ENCODE data around the gene ARPP19.
"Not testable (repeated sequence)": the region's sequence is repeated elsewhere in the genome, so short reads cannot be mapped to it uniquely, and the experiment has no call there.

Gene ARPP19

DNA sequence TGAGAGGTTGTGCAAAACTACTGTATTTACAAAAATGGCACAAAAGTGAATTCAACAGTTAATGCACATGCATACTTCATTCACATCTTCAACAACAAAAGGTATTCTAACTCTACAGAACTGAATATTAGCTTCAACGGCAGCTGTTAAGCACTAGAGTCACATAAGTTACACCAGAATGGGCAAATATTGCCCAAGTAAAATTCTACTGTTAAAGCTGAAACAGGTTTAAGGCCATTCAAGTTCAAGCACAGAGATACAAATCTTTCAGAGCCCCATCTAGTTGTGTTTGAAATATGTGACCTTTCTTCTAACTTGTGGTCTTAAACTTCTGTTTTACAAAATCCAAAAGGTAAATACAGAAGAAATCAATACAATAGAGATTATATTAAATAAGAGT, 17.6 kb downstream of the ARPP19 start:
- ATAC-seq, result not testable (repeated sequence)

DNA sequence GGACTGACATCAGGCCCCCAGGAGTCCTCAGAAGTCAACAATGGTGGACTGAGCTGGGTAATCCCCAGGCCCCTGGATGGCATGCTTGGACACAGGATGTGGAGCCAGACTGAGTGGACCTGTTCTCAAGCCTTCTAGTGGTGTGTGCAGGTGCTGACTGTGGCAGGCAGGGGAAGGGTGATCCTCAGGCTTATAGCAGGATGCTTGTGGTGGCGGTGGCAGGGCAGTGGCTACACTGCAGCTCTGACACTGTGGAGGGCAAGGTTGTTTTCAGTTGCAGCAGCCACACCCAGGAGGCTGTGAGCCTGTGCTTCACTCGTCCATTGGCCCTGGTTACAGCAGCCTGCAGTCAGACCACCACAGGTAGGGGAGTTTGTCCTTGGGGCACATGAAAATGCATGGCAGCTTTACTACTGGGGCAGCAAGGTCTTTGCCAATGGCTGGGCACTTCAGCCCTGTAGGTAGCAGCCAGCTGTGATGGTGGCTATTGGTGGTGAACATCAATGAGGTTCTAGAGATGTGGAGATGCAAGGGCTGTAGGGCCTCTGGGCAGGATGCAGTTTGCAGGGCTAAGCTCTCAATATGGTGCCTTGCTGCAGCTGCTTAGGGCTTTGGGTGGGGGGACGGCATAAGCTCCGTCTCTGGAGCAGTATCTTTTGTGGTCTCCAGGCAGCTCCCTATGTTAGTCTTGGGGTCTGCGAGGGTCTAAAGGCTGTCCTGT, 22.6 kb downstream of the ARPP19 start:
- no peak for ATAC-seq

DNA sequence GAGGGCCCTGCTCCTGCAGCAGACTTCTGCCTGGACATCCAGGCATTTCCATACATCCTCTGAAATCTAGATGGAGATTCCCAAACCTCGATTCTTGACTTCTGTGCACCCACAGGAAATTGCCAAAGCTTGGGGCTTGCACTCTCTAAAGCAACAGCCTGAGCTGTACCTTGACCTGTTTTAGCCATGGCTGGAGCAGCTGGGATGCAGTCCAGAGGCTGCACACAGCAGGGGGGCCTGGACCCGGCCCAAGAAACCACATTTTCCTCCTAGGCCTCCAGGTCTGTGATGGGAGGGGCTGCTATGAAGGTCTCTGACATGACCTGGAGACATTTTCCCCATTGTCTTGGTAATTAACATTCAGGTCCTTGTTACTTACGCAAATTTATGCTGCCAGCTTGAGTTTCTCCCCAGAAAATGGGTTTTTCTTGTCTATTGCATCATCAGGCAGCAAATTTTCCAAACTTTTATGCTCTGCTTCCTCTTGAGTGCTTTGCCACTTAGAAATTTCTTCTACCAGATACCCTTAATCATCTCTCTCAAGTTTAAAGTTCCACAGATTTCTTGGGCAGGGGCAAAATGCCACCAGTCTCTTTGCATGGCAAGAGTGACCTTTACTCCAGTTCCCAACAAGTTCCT, 28.3 kb downstream of the ARPP19 start:
- no peak for ATAC-seq

DNA sequence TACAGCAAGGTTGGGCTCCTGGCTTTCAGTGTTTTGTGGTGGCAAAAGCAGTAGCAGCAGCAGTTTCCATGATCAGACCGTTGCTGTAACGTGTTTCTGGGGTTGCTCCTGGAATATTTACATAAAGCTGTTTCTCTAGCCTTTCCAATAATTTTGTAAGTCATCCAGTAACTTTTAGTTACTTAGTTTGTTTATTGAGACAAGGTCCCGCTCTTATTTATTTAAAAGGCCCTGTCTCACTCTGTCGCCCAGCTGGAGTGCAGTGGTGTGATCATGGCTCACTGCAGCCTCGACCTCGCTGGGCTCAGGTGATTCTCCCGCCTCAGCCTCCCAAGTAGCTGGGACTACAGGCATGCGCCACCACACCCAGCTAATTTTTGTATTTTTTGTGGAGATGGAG, 31.4 kb downstream of the ARPP19 start:
- ATAC-seq, result no peak

DNA sequence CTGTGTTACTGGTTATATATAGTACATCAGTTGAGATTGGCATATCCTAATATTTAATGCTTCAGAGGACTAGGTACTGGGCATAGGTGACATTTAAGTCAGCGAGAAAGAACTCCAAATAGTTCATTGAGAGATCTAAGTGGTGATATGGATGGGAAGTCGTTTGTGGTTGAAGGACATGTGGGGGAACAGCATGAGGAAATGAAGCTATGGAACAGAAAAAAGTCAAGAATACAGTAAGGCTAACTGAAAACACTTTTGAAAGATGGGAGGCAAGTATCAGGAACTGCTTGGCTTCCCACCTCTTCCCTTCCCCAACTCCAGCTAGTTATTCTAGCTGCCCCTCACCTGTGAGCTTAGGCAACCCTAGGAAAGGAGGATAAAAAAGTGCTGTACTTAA, 36.4 kb downstream of the ARPP19 start:
- ATAC-seq, result no peak

DNA sequence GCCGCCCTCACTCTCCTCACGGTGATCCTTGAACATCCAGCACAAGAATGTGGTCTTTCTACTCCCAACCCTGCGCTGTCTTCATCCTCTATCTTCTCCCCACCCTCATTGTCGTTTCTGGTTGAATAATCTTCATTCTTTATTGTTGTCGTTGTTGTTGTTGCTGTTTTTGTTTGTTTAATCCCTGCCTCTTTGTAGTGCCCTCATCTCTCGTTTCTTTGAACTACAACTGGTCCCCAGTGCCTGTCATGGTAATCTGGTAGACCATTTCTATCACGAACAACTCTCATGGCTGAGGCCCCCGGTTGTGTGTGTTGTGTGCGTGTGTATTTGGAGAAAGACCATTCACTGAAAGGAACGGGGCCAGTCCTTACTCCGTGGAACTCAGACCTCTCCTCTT, 38.9 kb downstream of the ARPP19 start:
- ATAC-seq, result no peak

DNA sequence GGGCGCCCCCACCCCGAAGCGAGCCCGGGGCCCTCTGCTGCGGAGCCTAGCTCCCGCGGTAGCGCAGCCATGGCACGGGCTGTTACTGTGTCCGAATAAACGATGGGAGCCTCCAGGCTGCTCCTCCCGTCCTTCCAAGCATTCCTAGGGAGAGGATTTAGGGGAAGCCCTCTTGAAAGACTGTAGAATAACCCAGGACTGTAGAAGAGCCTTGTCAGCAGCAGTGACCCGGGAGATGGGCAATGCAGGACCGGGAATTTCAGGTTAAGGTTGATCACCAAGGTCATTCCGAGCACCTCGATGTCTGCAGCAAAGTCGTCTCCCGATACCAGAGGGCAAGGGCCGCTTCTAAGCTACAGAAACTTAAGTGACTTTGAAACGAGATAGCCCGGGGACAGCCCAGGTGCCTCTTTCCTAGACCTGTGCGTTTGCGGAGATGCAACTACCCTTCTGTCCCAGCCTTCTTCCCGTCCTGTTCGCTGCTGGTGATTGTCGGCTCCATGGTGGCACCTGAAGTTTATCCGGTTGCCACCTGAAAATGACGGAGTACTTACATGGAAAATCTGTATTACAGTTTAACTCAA, 39.4 kb downstream of the ARPP19 start:
- ATAC-seq, result no peak

DNA sequence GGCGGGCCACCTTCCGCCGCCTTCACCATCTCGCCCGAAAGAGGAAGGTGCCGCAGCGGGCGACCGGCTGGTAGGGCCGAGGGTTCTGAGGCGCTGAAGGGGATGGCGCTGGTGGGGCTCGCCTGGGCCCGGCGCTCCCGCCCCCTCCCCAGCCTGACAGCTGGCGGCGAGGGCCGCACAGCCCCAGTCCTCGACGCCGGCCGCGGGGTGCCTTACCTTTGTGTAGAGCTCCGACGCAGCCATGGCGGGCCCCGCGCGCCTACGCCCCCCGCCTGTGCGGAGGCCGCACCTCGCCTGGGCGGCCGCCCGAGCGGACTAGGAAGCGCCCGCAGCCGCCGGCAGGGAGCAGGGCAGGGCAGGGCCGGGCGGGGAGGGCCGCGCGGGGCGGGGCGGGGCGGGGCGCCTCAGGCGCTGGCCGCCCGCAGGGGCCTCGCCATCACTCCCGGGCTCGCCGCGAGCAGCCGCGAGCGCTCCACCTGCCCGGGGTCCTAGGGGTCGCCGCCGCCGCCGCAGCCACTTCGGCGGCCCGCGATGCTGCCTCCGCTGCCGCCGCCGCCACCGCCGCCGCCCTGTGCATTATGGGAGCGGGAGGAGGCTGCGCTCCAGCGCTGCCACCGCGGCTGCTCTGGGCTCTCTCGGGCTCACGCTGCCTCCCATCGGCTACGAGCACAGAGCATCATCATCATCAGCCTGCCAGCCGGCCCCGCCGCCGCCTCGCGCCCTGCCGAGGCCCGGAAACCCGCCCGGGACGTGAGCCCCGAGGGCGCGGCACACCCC, 40.1 kb downstream of the ARPP19 start, which contains the start of gene MYO5A:
TSS of gene MYO5A (minus strand) at position 317 of the 777 bp plus-strand sequence. CDS start at position 243, 74 bp downstream.
- peak; percentile 89 to 90 for ATAC-seq

DNA sequence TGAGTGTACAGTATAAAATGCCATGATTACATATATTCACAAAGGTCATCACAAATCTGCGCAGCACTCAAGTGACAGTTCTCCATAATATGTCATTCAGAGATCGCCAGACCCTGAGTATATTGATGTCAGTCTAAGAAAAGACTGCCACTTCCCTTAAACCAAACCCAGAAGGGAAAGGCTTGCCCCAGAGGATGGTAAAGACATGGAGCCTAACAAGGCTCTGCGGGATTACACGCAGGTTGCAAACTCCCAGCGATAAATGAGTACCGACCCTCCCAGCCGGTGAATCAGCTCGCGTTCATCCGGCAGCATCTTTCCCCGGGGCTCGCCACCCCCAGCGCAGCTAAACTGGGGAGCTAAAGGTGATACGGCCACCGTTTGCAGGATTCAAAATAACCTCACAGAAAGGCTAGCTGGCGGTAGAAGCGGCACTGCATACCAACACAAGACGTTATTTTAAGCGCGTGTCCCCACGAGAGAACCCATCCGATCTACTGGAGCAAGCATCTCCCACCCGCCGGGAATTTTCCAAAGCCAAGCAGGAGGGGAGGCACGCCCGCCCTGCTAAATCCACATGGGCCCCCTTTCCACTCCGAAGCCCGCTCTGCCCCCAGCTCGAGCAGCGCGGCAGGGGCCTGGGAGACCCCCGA, 40.8 kb downstream of the ARPP19 start:
- peak in 1 of 2 donors; percentile 4 for ATAC-seq

DNA sequence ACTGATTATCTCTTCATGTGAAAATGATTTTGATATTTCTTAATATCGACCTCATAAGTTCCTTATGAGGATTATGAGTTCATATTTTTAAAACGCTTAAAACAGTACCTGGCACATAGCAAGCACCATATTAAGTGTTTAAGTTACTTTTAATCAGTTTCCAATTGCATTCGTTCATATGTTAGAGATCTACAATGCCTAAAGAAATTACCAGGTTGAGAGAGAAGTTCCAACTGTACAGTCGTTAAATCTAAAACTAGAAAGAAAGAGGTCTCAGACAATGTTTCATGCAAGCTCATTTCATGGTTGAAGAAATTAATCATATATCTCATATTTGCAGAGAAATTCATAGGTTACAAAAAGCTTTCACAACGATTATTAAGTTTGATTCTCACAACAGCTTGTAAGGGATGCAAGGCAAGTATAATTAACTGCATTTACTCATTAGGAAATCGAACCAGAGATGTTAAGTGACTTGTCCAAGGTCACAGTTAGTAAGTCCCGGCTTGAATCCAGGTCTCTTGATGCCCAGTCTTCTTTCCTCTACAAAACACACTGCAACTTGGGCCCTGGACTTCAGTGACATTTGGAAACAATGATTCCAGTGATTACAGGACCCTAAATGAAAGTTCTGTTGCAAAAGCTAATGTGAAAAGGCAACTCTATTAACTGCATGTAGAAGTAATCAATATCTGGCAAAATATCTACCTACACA, 41.5 kb downstream of the ARPP19 start:
- ATAC-seq, result no peak

DNA sequence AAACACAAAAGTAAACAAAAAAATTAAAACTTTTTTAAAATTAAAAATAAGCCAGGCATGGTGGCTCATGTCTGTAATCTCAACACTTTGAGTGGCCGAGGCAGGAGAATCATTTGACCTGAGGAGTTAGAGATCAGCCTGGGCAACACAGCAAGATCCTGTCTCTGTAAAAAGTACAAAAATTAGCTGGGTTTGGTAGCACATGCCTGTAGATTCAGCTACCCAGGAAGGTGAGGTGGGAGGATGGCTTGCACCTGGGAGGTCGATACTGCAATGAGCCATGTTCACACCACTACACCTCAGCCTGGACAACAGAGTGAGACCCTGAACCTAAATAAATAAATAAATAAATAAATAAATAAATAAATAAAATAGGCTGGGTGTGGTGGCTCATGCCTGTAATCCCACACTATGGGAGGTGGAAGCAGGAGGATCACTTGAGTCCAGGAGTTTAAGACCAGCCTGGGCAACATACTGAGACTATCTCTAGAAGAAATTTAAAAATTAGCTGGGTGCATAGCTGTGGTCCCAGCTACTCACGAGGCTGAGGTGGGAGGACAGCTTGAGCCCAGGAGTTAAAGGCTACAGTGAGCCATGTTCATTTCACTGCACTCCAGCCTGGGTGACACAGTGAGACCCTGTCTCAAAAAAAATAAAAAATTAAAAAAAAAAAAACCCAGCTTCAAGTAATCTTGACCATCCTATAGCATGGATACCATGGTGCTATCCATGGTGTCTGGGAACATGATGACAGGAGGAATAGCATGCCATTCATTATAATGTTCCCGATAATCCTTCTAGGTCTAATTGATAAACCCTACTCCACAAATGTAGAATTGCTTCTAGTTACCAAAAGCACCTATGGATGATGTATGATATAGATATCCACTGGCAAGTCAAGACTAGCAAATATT, 44.4 kb downstream of the ARPP19 start:
- ATAC-seq, result no peak

DNA sequence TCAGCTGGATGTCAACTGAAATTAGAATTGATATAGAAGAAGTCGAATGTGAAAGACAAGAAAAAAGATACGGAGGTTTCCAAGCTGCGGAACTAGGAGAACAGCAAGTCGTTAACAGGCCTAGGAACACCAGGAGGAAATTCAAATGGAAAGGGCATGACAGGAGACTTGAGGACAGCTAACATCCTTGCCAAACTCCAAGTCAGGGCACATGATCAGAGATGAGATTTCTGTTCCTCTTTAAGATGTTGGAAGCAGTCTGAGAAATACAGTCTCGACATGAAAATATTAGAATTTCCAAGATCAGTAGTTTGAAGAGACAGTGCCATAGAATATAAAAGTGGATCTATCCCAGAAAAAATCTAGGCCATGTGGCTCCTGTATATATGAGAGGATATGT, 45.2 kb downstream of the ARPP19 start:
- ATAC-seq, result no peak

DNA sequence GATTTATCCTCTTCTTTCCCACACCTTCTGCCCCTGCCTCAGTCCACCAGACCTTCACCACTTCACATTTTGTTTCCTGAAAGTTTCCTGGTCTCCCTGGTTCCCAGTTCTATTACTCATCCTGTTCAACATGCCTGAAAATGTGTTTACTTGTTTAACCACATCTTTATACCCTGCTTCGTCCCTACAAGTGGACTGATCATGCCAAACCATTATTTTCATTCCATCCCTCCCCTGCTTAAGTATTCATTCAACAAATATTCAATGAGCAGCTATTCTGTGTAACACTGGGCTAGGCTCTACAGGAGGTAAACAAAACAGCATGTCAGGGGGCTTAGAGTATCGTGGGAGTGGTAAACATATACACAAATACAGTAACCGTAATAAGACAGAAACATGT, 45.6 kb downstream of the ARPP19 start:
- ATAC-seq, result no peak

DNA sequence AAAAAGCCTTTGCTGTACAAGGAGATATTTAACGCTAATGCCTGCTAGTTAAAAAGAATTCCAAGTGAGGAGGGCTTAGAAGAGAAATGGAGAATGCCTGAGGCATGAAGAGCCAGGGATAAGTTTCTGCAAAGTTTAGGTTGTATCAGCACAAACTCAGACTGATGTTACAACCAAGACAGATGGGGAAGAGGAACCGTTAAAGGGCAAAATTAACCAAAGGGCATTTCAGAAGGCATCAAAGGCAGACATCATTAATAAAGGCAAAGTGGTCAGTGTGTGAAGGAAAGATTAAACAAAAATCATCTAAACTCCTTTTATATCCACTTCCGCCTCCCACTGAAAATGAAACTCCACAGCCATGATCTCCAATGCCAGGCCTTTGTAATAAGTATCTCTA, 47.1 kb downstream of the ARPP19 start:
- ATAC-seq, result no peak

DNA sequence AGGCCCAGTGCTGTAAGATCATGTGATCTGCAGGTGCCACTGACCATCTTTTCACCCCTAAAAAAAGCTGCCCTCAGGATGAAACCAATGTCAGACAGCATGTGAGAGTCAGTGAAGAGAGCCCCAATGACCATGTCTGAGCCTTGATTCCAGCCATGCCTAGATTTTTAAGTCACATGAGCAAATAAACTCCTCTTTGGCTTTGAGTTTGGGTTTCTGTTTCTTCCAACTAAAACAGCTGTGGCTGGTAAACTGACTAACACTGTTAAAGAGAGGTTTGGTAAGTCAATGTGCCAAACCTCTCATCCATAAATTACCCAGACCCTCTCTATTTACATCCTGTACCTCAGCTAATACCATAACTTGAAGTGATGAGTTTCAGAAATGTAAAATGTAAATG, 48.4 kb downstream of the ARPP19 start:
- no peak for ATAC-seq

DNA sequence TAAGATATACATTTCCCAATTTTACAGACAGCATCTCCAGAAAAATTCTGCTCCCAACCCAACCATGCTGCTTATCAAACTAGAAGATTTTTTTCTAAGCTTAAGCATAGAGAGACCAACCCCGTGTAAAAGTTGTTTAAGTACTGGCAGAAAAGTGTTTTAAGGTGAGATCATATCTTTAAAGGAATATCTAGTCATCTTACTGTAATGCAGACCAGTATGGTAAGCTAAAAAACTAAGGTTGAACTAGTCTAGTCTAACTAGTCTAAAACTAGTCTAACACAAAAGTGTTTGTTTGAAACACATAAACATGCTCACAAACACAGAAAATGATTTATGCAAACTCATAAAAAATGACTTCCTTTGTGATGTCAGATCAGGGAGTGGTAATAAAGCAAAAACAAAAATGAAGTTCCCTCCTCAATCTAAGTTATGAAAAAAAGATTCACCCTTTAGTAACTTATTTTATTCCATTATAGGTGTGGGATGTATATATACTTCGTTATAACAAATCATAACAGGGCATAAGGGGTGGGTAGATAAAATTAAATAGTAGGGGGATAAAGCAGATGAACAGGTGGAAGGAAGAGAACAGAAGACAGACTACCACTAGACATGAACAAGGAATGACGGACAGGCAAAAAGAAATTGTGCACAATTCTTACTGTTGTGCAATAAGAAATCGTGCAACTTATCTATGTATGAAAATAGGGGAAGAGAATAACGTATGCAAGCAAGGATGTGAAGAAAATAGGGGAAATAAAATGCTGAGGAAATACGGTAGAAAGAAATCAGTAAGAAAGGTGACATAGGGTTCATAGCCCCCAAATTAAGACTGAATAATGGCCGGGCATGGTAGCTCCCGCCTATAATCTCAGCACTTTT, 50.1 kb downstream of the ARPP19 start:
- ATAC-seq, result no peak

DNA sequence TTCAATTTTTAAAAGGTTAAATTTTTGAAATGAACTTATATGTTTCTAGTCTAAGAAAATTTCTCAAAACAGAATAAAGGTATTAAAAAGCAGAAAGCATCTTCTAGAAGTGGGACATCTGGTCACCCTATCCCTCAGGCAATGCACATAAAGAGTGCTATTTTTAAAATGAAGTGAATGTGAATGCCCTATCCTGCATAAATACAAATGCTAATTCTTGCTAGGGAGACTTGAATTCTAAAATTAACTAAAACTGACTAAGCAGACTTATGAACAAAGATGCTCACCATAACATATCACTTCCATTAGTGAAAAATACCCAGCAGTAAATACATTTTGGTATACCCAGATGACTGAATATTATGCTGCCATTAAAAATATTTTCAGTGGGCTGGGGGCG, 51.8 kb downstream of the ARPP19 start:
- no peak for ATAC-seq

DNA sequence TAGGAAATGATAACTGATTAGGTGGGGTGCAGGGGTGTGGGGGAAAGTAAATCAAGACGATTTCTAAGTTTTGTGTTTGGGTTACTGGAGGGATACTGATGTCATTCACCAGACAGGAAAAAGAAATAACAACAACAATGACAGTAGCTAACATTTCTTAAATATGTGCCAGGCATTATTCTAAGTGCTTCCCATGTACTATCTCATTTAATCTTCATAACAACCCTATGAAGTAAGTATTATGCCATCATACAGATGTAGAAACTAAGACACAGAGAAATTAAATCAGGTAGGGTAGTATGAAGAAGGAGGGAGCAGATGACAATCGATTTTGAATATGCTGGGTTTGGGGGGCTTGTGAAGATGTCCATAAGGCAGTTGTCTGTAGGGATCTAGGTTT, 53.5 kb downstream of the ARPP19 start:
- no peak for ATAC-seq

DNA sequence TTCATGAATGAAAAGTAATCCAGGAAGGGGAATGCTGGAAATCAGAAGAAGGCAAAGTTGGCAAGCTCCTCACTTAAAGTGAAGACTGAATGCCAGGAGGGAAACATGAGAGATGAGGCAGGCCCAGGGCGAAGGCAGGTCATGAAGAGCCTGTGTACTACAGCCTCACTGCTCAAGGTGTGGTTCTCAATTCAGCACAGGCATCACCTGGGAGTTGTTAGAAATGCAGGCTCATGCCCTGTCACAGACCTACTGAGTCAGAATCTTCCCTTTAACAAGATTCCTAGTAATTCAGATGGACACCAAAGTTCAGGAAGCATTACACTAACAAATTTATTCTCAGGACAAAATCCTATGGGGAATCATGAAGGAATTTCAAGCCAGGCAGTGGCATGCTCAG, 54.3 kb downstream of the ARPP19 start:
- no peak for ATAC-seq

DNA sequence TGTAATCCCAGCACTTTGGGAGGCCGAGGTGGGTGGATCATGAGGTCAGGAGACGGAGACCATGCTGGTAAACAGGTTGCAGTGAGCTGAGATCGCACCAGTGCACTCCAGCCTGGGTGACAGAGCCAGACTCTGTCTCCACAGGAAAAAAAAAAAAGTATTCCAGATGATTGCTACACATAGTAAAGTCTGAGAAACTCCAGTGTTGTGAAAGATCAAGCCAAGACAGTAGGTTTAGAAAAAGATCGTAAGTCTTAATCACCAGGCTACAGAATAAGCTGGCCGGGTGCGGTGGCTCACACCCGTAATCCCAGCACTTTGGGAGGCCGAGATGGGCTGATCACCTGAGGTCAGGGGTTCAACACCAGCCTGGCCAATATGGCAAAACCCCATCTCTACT, 56.0 kb downstream of the ARPP19 start:
- not testable (repeated sequence) for ATAC-seq

Measured in activated CD4-positive, CD25-positive, alpha-beta regulatory T cell treated with anti-CD3 and anti-CD28 coated beads, Interleukin-2, amount 50 U/mL, for 24 hours (primary cell).